PC-3 (cell line): ENCODE measurements around the gene UGCG.

Experiments
- EZH2phosphoT487 ChIP-seq: fragments of 300-600 bp; sonication (generic); IDR thresholded peaks from 2 replicates; pipeline ENCODE4 v1.6.1; 2018; ENCODE audit warnings: mild to moderate bottlenecking, antibody characterized with exemption, low read length, borderline replicate concordance
- TF ChIP-seq, protein P1 (sequence below): fragments of 300-600 bp; sonication (generic); conservative IDR thresholded peaks from 2 replicates; pipeline ENCODE4 v1.5.1; 2017; ENCODE audit warnings: antibody characterized with exemption, low read depth, mild to moderate bottlenecking, low read length

GRCh38 chr9:111974092-111974681 is 77.6 kb downstream of the UGCG start:
- TF ChIP-seq, protein P1, sequence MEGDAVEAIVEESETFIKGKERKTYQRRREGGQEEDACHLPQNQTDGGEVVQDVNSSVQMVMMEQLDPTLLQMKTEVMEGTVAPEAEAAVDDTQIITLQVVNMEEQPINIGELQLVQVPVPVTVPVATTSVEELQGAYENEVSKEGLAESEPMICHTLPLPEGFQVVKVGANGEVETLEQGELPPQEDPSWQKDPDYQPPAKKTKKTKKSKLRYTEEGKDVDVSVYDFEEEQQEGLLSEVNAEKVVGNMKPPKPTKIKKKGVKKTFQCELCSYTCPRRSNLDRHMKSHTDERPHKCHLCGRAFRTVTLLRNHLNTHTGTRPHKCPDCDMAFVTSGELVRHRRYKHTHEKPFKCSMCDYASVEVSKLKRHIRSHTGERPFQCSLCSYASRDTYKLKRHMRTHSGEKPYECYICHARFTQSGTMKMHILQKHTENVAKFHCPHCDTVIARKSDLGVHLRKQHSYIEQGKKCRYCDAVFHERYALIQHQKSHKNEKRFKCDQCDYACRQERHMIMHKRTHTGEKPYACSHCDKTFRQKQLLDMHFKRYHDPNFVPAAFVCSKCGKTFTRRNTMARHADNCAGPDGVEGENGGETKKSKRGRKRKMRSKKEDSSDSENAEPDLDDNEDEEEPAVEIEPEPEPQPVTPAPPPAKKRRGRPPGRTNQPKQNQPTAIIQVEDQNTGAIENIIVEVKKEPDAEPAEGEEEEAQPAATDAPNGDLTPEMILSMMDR = no peak
- no peak for TF ChIP-seq EZH2phosphoT487
